Left ventricle myocardium inferior (tissue), 1 donor: ENCODE measurements around the gene KDM3A. TPM values are rescaled to one million over a fixed set of nuclear protein-coding genes. Genes with fewer than 3 reads are reported as not detected.

Experiments used
- DNase-seq: peaks from one replicate; pipeline ENCODE4 v3.0.0-alpha.2; 2020
- H3K27ac ChIP-seq: fragments of 200-600 bp; replicated peaks from 2 replicates; pipeline ENCODE4 v1.8.0; 2021
- H3K27me3 ChIP-seq: fragments of 200-600 bp; 2 replicates; pipeline ENCODE4 v1.8.0; 2021; ENCODE audit warnings: low read depth
- H3K36me3 ChIP-seq: fragments of 200-600 bp; 2 replicates; pipeline ENCODE4 v1.8.0; 2021
- H3K4me1 ChIP-seq: fragments of 200-600 bp; 2 replicates; pipeline ENCODE4 v1.8.0; 2021
- H3K4me3 ChIP-seq: fragments of 200-600 bp; 2 replicates; pipeline ENCODE4 v1.8.0; 2021; ENCODE audit warnings: mild to moderate bottlenecking, moderate library complexity
- H3K9me3 ChIP-seq: fragments of 200-600 bp; replicated peaks from 2 replicates; pipeline ENCODE4 v1.8.0; 2021
- CTCF ChIP-seq: fragments of 200-600 bp; IDR thresholded peaks from 2 replicates; pipeline ENCODE4 v1.8.0; 2021; ENCODE audit warnings: antibody characterized with exemption, mild to moderate bottlenecking, borderline replicate concordance
- intact Hi-C: fragments of 100-400 bp; cut with micrococcal nuclease; formaldehyde crosslinking; loops from one replicate; pipeline ENCODE4 v1.11.0; 2022
- total RNA-seq: library from RNA; stranded (reverse); fragmentation: NEBNext Ultra II Directional; extraction: Animal tissue kit (Norgen Biotek cat#: 25700); gene quantifications from one replicate; pipeline ENCODE4 v1.2.1, GENCODE V29; 2021
- donor health status: DM: no; HTN: yes; CAD: no; lungs with severe emphysema.

Gene KDM3A
- total RNA-seq, 1 donor from 2014 or later, result 36.2 TPM

GRCh38 chr2:86533589-86533988, 92.4 kb downstream of the KDM3A start:
- Histone ChIP-seq H3K36me3 (peaks cover 11% of the 10 kb centered on the region), H3K27ac (no peak overlapping the region), H3K9me3 (peaks cover 11% of the 10 kb centered on the region), H3K4me1 (no peaks in the 10 kb centered on the region), H3K27me3 (no peaks in the 10 kb centered on the region), H3K4me3 (no peak overlapping the region)
- DNase-seq, result no peak
- intact Hi-C loops, result no loop called here
- no peak for TF ChIP-seq CTCF

- DNase-seq, result no peak
- no peak overlapping the region for H3K4me3 ChIP-seq
- no peaks in the 10 kb centered on the region for H3K9me3 ChIP-seq
- no peak for TF ChIP-seq CTCF
- H3K4me1 ChIP-seq, result peaks cover 34% of the 10 kb centered on the region
- intact Hi-C loops, result no loop called here
- H3K27ac ChIP-seq, result no peak overlapping the region
- H3K36me3 ChIP-seq, result peaks cover 10% of the 10 kb centered on the region
- H3K27me3 ChIP-seq, result no peaks in the 10 kb centered on the region
These were observed 100.2 kb downstream of the KDM3A start for GRCh38 chr2:86541334-86541733.

Other genes starting within 250 kb of the KDM3A start
- gene IMMT, start 245.9 kb upstream of the KDM3A start, total RNA-seq, result 288 TPM
- gene MRPL35, start 241.9 kb upstream of the KDM3A start, total RNA-seq, result 111 TPM
- gene REEP1, start 103.7 kb upstream of the KDM3A start, total RNA-seq, result 30.2 TPM
- gene CHMP3, start 122.1 kb downstream of the KDM3A start, total RNA-seq, result 149 TPM
- 40.1 TPM for gene RNF103, start 182.5 kb downstream of the KDM3A start, total RNA-seq